Urinary bladder (tissue), 4 donors: Measurements from ENCODE around the gene RANBP9. TPM values are rescaled to one million over a fixed set of nuclear protein-coding genes. Genes with fewer than 3 reads are reported as not detected.

Experiments
- DNase-seq: peaks from one replicate; pipeline ENCODE4 v3.0.0-alpha.2; 2015; ENCODE audit errors: extremely low spot score
- H3K27ac ChIP-seq: one replicate; pipeline ENCODE4 v1.5.1; 2013; ENCODE audit warnings: low read depth, mild to moderate bottlenecking, moderate library complexity
- H3K36me3 ChIP-seq: one replicate; pipeline ENCODE4 v1.6.1; 2013; ENCODE audit warnings: mild to moderate bottlenecking, moderate library complexity; ENCODE audit not compliant: insufficient read depth
- H3K4me1 ChIP-seq: one replicate; pipeline ENCODE4 v1.6.1; 2013; ENCODE audit warnings: mild to moderate bottlenecking, moderate library complexity; ENCODE audit not compliant: insufficient read depth
- H3K4me3 ChIP-seq: one replicate; pipeline ENCODE4 v1.5.1; 2013; ENCODE audit warnings: low read depth, low read length
- WGBS: extraction: QIAGEN DNeasy Blood & Tissue Kit; methylation state at CpG from one replicate; pipeline ENCODE4 v1.1.7; 2013; 5-methylcytosine and 5-hydroxymethylcytosine counted together
- polyA plus RNA-seq: library from polyadenylated mRNA; stranded (reverse); fragments of 200-250 nt; gene quantifications from one replicate; pipeline ENCODE4 v1.2.3, GENCODE V29; 2013
- total RNA-seq: library from RNA; depleted of rRNA; stranded (reverse); fragments of >200 nt; gene quantifications from one replicate; pipeline ENCODE4 v1.2.3, GENCODE V29; 2014
- donor health status: healthy with polysubstance abuse.
- donor health status: healthy.

Gene RANBP9
- total and polyA plus RNA-seq, 2 donors = 26.8 to 57.2 TPM

- no peak for DNase-seq
- no peak overlapping the region for H3K27ac ChIP-seq
- WGBS = 95% methylated on average over 3 of the region's 3 CpGs
- no peaks in the 10 kb centered on the region for H3K4me1 ChIP-seq
- H3K36me3 ChIP-seq = no peaks in the 10 kb centered on the region
- no peak overlapping the region for H3K4me3 ChIP-seq
Measured at GRCh38 chr6:13576017-13576416, 135.6 kb downstream of the RANBP9 start.

GRCh38 chr6:13575377-13575775 is 136.3 kb downstream of the RANBP9 start:
- H3K27ac ChIP-seq = peak overlapping the region; percentile 90

GRCh38 chr6:13574571-13575376 is 136.9 kb downstream of the RANBP9 start, which contains the start of gene SIRT5:
SIRT5 (plus strand) TSS chr6:13574601; CDS start chr6:13584111, 9,510 bp downstream.
- DNase-seq = peak; percentile 33
- no peaks in the 10 kb centered on the region for H3K36me3 ChIP-seq
- peak within 1 kb of the TSS; percentile 90 for H3K27ac ChIP-seq
- H3K4me1 ChIP-seq = no peaks in the 10 kb centered on the region
- H3K4me3 ChIP-seq = peak within 1 kb of the TSS; percentile 69
- WGBS = under 1% methylated on average over 52 of the region's 52 CpGs

More at GRCh38 chr6:13575377-13575775, 136.3 kb downstream of the RANBP9 start:
- DNase-seq = no peak
- H3K4me3 ChIP-seq = peak overlapping the region; percentile 69
- WGBS = 28% methylated on average over 3 of the region's 3 CpGs
- H3K36me3 ChIP-seq = no peaks in the 10 kb centered on the region
- no peaks in the 10 kb centered on the region for H3K4me1 ChIP-seq

GRCh38 chr6:13574149-13574570 is 137.5 kb downstream of the RANBP9 start:
- H3K4me1 ChIP-seq = no peaks in the 10 kb centered on the region
- peak; percentile 80 for DNase-seq
- WGBS = under 1% methylated on average over 46 of the region's 46 CpGs
- H3K36me3 ChIP-seq = no peaks in the 10 kb centered on the region
- peak overlapping the region; percentile 90 for H3K27ac ChIP-seq
- H3K4me3 ChIP-seq = peak overlapping the region; percentile 69

GRCh38 chr6:13573669-13574110 is 137.9 kb downstream of the RANBP9 start:
- 7% methylated on average over 14 of the region's 14 CpGs for WGBS

GRCh38 chr6:13572951-13573654 is 138.5 kb downstream of the RANBP9 start:
- H3K4me3 ChIP-seq = no peak overlapping the region
- no peak for DNase-seq
- WGBS = 84% methylated on average over 16 of the region's 16 CpGs
- H3K4me1 ChIP-seq = no peaks in the 10 kb centered on the region
- H3K27ac ChIP-seq = no peak overlapping the region
- no peaks in the 10 kb centered on the region for H3K36me3 ChIP-seq

More at GRCh38 chr6:13573669-13574110, 137.9 kb downstream of the RANBP9 start:
- Histone ChIP-seq H3K36me3 (no peaks in the 10 kb centered on the region), H3K27ac (no peak overlapping the region), H3K4me1 (no peaks in the 10 kb centered on the region), H3K4me3 (peak overlapping the region; percentile 69)
- DNase-seq = no peak

GRCh38 chr6:13572240-13572639 is 139.4 kb downstream of the RANBP9 start:
- Histone ChIP-seq H3K4me3 (no peak overlapping the region), H3K36me3 (no peaks in the 10 kb centered on the region), H3K4me1 (no peaks in the 10 kb centered on the region), H3K27ac (no peak overlapping the region)
- WGBS = 85% methylated on average over 7 of the region's 7 CpGs
- DNase-seq = no peak

Other genes with a start within 250 kb of the RANBP9 start
- gene GFOD1, start 224.2 kb downstream of the RANBP9 start, total RNA-seq = 13.7 TPM
- 9.8 TPM for gene GFOD1, start 224.2 kb downstream of the RANBP9 start, polyA plus RNA-seq
- gene SIRT5, start 137.2 kb downstream of the RANBP9 start, total RNA-seq = 16.4 TPM
- gene SIRT5, start 137.2 kb downstream of the RANBP9 start, polyA plus RNA-seq = 7.2 TPM
- gene NOL7, start 96.5 kb downstream of the RANBP9 start, total RNA-seq = 49.5 TPM
- 86.6 TPM for gene NOL7, start 96.5 kb downstream of the RANBP9 start, polyA plus RNA-seq
- 12.9 TPM for gene MCUR1, start 102.7 kb upstream of the RANBP9 start, total RNA-seq
- gene MCUR1, start 102.7 kb upstream of the RANBP9 start, polyA plus RNA-seq = 6.9 TPM
- 0.90 TPM for gene RNF182, start 213.1 kb upstream of the RANBP9 start, total RNA-seq
- gene RNF182, start 213.1 kb upstream of the RANBP9 start, polyA plus RNA-seq = 0.19 TPM